GM19023 (cell line): ENCODE measurements around the gene CACNG4.

Experiments used
- ATAC-seq: cut with Tn5 transposase; IDR thresholded peaks from one replicate; pipeline ENCODE4 v1.9.1; 2021; ENCODE audit warnings: mild to moderate bottlenecking, moderate library complexity; ENCODE audit not compliant: unreplicated experiment

The CACNG4 gene

DNA sequence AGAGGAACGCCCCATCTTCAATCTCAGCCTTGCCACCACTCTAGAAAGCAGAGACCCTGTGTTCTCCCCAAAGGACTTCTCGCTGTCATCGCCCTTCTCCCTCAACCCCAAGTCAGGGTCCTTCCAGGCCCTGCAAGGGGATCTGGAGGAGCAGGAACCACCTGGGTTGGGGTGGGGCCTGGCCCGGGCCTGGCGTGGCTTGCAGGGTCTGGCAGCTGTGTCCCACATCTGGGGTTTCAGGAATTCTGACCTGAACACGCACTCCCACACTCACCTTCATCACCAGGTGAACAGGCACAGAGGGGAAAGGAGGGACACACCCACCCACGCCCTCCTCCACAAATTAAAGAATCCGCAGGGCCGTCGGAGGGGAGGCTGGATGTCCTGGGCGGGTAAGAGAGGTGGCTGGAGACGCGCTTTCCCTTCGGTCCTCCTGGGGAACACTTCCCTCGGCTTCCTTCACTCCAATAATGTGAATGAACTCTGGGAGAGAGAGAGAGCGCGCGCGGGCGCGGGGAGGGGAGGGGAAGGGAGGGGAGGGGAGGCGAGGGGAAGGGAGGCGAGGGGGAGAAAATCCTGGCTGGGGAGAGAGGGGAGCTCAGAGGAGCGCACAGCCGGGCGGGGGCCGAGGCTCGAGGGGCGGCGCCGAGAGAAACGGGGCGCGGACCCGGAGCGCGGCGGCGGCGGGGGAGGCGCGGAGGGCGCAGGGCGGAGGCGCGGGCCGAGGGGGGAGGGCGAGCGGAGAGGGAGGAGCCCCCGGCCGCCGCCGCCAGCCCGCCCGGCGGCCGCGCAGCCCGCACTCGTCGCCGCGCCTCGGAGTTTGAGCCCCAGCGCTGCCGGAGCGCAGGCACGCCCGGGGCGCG lies at the start of gene CACNG4:
TSS of gene CACNG4 (plus strand) at position 799 of the 863 bp plus-strand sequence. CDS start 205 bp downstream, outside the sequence.
- ATAC-seq = no peak

DNA sequence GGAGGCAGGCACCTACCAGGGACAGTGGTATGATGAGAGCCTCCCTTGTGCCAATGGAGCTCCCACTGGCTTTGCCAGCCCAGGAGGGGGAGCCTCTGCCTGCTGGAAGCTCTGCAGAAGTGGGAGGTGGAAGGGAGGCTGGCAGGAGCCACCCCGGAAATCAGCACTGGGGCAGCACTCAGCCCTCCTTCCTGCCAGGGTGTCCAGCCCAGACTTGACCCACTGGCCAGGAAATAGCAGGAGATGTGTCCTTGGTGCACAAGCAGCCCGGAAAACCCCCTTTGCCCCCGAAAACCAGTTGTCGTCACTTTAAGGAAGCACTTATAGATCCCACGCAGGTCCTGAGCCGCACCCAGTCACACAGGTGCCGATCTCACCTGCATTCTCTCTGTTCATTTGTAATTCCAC lies 49.3 kb upstream of the CACNG4 start:
- no peak for ATAC-seq

DNA sequence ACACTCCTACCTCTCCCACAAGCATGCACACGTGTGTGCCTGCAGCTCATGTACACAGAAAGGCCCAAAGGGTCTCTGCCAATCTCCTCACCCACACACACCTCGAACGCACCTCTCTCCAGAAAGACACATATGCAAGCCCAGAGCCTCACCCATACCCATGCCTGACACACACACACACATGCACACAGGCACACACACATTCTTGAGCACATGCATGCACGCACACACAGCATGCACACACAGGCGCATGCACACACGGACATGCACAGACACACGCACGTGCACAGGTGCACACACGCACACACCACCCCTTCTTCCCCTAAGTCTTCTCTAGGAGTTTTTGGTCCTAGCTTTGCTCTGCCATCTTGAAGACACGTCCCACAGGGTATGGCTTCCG lies 48.7 kb upstream of the CACNG4 start:
- no peak for ATAC-seq

DNA sequence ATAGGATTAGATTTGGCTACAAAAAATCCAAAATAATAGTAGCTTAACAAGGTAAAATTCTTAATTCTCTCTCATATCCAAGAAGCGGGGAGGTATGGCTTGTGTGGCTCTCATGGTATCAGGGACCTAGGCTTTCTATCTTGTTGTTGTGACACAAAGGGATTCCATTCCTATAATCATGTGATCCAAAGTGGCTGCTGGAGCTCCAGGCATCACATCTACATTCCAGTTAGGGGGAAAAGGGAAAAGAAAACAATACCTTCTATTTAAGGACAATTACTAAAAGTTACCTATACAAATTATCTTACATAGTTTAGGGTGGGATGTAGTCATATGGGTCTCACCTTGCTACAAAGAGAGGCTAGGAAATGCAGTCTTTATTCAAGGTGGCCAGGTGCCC lies 47.6 kb upstream of the CACNG4 start:
- no peak for ATAC-seq

DNA sequence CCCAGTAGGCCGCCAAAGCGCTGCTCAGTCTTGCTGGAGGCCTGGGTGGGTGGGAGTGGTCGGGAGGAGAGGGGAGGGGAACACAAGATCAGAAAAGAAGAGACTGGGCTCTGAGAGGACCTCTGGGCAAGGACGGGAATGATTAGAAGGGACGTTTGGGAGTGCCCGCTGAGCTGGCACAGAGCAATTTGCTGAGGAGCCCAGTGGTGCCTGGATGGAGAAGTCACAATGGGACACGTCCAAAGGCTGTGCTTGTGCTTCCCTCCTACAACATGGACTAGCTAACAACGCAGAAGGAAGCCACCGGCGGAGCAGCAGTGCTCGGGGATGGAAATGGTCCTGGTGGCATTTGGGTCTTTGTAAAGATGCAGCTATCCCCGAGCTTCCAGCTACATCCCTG lies 45.6 kb upstream of the CACNG4 start:
- ATAC-seq = no peak

DNA sequence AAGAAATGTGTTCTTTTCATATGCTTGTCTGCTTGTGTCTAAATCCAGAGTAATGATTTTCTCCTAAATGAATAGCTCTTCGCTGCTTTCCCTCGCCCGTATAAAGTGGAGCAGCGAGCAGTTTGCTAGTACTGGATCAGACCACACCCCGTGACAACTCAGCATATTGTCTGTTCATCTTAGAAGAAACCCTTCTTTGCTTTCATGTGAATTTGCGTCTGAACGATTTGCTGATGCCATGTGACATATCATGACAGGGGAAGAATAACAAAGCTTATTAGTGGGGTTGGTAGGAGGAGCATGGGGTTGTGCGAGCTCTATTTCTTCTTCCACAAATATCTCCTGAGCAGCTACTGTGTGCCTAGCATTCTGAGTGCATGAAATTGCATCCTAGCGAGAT lies 44.1 kb upstream of the CACNG4 start:
- ATAC-seq = no peak

DNA sequence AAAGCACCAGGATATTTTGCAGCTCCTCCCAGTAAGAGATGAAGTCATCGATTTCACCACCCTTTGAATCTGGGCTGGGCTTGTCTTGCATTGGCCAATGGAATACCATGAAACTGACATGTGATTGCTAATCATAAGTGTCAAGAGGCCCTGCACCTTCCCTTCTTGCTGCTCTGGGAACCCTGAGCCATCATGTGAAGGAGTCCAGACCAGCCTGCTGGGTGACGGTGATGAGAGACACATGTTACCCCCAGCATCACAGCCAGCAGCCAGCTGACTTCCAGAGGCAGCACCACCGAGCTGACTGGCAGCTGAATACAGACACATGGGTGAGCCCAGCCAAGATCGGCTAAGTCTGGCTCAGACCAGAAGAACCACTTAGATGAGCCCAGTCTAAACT lies 43.6 kb upstream of the CACNG4 start:
- ATAC-seq = no peak

DNA sequence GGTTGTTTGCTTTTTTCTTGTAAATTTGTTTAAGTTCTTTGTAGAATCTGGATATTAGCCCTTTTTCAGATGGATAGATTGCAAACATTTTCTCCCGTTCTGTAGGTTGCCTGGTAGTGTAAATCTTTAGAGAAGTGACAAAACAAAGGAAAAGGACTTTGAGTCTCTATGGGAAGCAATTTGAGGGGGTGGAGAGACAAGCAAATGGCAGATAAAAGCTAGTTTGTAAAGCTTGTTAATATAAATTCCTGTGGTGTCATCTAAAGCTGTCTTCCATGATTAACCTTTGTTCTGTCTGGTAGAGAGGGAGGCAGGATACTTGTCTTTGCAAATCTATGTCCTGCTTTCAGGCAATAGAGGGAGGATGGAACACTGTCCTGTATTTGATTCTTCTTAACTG lies 40.6 kb upstream of the CACNG4 start:
- no peak for ATAC-seq

DNA sequence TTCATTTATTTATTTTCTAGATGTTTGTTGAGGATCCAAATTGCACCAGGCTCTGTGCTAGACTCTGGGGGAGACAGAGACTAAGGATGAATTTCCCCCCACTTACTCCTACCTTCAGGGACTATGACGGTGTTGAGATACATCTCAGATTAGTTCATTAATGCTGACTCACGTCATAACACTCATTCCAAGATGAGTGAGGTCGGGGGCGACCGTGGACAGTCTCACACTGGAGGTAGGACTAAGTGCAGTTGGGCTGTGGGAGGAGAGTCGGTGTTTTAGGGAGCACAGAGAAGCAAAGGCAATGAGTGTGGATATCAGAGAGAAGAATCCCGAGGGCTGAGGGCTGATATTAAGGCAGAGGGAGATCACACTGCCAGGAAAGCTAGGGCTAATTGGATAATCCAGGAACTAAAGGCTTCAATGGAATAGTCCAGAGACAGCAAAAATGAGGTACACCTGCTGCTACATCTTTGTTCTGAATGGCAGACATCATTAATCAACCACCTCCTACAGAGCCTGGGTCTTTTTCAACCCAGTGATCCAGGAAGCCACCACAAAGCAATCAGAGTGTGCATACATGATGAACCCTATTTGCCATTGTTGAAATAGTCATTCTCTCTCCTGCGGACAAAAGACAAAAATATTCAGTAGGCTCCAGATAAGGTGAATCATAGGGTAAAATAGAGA lies 38.6 kb upstream of the CACNG4 start:
- no peak for ATAC-seq

DNA sequence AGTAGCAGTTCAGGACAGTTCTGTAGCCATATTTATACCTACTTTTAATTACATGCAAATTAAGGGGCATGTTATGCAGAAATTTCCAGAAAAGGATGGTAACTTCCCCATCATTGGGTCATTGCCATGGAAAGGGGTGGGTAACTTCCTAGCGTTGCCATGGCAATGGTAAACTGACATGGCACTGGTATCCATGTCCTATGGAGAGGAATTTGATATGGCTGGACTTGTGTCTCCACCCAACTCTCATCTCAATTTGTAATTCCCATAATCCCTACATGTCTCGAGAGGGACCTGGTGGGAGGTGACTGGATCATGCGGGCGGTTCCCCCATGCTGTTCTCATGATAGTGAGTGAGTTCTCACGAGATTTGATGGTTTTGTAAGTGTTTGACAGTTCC lies 35.6 kb upstream of the CACNG4 start:
- ATAC-seq = no peak

DNA sequence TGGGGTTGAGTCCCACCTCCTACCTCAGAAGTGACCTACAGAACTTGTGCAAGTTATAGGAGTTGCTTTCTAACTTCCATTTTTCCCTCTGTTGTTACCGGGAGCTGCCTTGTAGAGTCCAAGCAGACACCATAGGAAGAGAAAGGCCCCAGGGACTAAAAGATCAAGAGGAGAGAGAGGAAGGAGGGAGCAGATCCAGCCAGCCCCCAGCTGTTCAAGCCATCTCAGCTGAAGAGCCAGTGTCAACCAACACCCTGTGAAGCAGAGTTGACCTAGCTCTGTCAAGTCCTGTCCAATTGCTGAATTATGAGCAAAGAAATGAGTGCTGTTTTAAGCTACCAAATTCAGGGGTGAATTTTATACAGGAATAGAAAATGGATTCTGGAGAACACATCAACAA lies 34.9 kb upstream of the CACNG4 start:
- ATAC-seq = no peak

DNA sequence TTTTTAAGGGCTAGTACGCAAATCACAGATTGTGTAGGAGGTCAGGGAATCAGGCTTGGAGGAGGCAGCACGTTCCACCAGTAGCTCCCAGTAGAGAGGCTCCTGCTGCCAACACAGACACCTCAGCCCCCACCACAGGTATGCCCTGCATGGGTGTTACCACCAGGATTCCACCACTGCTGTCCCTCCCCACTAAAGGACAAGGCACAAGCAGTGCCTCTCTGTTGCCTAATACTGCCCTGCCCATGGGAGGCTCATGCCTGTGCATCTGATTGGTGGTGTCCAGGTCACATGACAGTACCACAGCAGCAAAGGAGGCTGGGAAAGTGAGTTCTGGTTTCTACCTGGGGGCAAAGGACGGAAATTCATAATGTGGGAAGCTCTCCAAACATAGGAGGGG lies 33.6 kb upstream of the CACNG4 start:
- no peak for ATAC-seq

DNA sequence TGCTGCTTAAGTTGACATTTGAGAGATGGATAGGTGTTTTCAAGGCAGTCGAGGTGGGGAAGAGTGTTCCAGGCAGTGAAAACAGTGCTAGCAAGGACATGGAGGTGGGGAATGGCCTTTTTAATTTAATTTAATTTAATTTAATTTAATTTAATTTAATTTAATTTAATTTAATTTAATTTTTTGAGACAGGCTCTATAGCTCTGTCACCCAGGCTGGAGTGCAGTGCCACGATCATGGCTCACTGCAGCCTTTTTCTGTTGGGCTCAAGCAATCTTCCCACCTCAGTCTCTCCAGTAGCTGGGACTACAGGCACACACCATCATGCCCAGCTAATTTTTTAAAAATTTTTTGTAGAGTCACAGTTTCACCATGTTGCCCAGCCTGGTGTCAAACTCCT lies 32.2 kb upstream of the CACNG4 start:
- no peak for ATAC-seq

DNA sequence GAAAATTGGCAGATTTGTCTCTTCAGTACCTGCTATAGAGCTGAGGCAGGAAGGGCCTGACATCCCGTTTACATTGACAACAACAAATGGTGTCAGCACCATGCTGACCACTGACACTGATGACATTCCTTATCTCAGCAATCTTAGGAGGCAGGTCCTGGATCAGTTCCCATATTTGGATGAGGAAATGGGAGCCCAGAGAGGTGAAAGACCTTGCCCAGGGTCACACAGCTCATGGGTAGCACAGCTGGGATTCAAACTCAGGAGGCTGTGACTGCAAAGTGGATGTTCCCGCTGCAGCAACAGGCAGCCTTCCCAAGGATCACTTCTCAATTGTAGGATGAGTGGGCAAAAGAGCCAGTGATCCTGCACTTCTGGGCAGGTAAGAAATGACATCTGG lies 30.5 kb upstream of the CACNG4 start:
- no peak for ATAC-seq

DNA sequence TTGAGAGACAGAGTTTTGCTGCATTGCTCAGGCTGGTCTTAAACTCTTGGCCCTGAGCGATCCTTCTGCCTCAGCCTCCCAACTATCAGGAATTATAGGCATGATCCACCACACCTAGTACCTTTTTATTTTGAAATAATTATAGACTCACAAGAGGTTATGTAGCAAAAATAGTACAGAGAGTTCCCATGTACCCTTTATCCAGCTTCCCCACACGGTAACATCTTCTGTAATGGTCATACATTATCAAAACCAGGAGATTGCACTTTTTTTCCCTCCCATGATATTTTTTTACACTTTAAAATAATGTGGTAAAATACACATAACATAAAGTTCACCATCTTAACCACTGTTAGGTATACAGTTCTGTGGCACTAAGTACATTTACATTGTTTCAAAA lies 28.8 kb upstream of the CACNG4 start:
- ATAC-seq = no peak

DNA sequence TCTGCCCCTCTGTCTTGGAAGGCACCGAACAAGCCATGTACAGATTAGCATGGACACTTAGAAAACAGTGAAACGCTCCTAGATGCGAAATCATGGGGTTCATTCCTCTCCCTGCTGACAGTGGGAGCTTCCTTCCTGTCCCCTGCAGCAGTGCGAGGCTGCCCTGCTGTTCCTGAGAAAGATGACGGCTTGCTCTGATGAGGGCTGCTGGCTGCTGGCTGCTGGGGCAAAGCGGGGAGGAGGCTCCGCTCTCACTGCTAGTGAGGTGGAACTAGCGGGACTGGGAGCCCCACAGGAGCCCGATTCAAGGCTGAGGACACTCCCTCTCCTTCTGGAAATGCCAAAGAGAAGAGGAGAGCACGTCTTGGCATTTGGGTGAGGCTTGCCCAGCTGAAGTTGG lies 25.9 kb upstream of the CACNG4 start:
- no peak for ATAC-seq

DNA sequence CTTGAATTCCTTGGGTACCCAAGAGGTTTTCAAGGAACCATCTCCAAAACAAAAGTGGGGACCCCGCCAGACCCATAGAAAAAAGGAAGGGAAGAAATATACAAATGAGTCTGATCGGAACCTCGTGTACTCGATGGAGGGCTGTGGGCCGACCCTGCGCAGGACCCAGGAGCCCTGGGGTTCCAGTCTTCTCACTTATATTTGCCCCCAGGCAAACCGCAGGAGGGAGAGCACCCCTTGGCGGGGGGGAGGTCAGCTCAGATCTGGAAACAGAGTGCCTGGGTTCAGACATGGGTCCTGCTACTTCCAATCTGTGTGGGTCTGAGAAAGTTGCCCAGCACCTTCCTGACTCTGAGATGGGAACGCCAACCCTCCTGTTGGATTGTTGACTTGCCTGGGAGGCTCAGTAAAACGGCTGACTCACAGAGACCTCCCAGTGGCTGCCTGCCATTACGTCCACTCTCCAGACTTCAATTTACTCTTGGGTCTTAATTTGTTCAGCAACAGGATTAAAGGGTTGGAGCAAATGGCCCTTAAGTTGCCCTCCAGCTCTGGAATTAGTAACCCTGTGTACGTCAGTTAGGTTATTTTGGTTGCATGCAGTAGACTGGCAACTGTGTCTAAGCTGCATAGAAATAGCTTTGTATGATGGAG lies 24.9 kb upstream of the CACNG4 start:
- ATAC-seq = no peak

DNA sequence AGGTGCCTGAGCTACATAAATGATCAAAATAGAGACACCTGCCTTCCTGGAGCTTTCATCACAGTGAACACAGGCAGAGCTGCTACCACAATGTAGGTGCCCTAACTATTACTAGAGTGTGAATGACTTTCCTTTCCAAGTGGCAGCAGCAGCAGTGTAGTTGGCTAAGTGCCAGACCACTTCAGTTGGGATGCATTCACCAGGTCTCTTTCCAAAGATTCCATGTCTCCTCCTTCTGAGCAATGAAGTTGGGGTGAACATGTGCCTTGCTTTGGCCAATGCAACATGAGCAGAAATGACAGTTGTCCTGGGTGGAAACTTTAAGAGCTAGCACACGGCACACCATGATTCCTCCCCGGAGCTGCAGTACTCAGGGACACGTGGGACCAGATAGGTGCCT lies 23.3 kb upstream of the CACNG4 start:
- ATAC-seq = no peak

DNA sequence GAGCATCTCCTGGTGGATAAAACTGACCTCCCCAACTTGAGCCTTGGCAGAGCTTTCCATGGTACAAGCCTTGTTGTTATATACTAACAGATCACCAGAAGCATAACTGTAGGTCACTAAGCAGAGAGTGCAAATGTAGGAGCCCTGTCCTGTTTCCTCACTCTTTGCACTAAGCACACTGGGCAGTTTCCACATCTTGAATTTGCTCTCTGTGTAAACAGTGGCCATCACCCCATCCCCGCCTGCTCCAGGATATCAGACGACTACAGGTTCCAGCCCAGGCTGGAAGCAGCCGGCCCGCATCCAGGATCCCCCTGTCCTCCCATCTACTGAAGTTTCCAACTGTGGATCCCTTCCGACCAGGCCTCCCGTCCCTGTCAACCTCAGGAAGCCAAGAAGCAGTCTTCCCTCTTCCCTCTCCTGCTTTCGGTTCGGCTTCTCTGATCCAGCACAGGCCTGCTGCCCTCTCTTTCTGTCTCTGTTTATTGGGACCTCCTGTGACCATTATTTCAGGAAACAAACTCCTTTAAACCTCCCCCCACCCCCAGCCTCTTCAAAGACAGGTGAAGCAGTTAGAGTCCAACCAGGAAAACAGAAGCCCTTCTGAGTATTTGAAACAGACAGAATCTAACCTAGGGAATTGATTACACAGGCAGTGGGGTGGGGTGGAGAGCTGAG lies 22.6 kb upstream of the CACNG4 start:
- ATAC-seq = no peak

DNA sequence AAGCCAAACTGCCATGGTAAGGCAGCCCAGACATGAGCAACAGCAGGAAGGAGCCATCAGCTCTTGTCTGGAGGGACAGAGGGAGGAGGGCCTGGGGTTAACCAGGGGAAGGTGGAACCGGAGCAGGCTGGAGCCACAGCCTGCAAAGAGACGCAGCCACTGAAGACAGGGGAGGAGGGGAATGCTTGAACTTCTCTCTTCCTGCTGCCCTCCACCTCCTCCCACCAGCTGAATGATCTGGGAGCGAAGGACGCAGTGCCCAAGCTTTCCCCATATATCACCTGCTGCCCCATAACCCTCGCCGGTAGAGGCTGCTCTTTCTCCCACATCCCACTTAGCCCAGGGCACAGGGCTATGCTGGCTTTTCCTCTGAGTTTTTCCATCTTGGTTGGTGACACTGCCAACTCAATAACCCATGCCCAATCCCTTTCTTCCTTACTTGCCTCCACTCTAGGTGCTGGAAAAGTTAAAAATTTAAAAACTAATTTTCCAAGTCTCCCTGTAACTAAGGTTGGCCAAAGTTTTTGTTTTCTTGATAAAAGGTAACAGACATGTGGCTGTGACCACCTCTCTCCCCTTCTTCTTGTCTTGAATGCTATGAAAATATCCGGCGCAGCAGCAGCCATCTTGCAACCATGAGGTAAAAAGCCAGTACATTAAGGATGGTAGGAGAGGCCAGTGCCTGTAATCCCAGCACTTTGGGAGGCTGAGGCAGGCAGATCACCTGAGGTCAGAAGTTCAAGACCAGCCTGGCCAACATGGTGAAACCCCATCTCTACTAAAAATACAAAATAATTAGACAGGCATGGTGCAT lies 21.8 kb upstream of the CACNG4 start:
- no peak for ATAC-seq

DNA sequence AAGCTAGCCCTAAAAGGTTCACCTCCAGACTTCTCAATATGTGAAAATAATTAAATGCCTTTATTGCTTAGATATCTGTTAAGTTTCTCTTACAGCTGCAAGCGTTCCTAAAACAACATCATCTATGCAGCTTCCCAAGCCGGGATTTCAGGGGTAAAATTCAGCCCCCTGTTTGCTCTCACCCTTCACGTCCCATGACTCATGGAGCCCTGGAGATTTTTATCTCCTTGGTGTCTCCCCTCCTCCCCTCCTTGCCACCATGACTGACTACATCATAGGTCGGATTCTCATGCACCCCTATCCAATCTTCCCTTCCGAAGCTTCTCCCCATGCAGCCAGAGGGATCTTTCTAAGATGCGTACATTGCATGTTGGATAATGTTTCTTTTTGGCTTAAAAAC lies 21.0 kb upstream of the CACNG4 start:
- ATAC-seq = no peak
